HG03521 (cell line): ENCODE measurements around the gene USP48.

ENCODE experiments used
- ATAC-seq: cut with Tn5 transposase; IDR thresholded peaks from one replicate; pipeline ENCODE4 v1.9.1; 2021; ENCODE audit warnings: mild to moderate bottlenecking, moderate library complexity; ENCODE audit not compliant: unreplicated experiment

The USP48 gene

GRCh38 chr1:21670956-21671902 is 111.7 kb downstream of the USP48 start:
- ATAC-seq, result no peak

GRCh38 chr1:21670059-21670881 is 112.7 kb downstream of the USP48 start:
- ATAC-seq, result no peak

GRCh38 chr1:21669258-21670058 is 113.5 kb downstream of the USP48 start, which contains the start of gene RAP1GAP:
Gene RAP1GAP (minus strand): TSS chr1:21669357. CDS start chr1:21620032, 49,325 bp downstream.
- no peak for ATAC-seq

- ATAC-seq, result no peak
Measured at GRCh38 chr1:21668951-21669257, 114.0 kb downstream of the USP48 start.

- no peak for ATAC-seq
Measured at GRCh38 chr1:21668232-21668950, 114.6 kb downstream of the USP48 start.

GRCh38 chr1:21667348-21668231 is 115.4 kb downstream of the USP48 start:
- no peak for ATAC-seq

GRCh38 chr1:21666576-21667320 is 116.2 kb downstream of the USP48 start:
- no peak for ATAC-seq

GRCh38 chr1:21665711-21666575 is 117.0 kb downstream of the USP48 start:
- no peak for ATAC-seq

GRCh38 chr1:21664806-21665588 is 118.0 kb downstream of the USP48 start:
- ATAC-seq, result no peak

GRCh38 chr1:21663951-21664805 is 118.8 kb downstream of the USP48 start:
- no peak for ATAC-seq

- ATAC-seq, result no peak
Measured at GRCh38 chr1:21663248-21663950, 119.5 kb downstream of the USP48 start.

GRCh38 chr1:21662426-21663247 is 120.3 kb downstream of the USP48 start:
- no peak for ATAC-seq

GRCh38 chr1:21661886-21662285 is 121.1 kb downstream of the USP48 start:
- no peak for ATAC-seq

GRCh38 chr1:21659924-21660326 is 123.0 kb downstream of the USP48 start:
- ATAC-seq, result no peak
